Left ventricle myocardium inferior (tissue), 1 donor: ENCODE data around the gene HAUS8. TPM values are rescaled to one million over a fixed set of nuclear protein-coding genes. Genes with fewer than 3 reads are reported as not detected.
"Not testable (repeated sequence)": the region's sequence is repeated elsewhere in the genome, so short reads cannot be mapped to it uniquely, and the experiment has no call there.

Source experiments
- DNase-seq: peaks from one replicate; pipeline ENCODE4 v3.0.0-alpha.2; 2020
- H3K27ac ChIP-seq: fragments of 200-600 bp; replicated peaks from 2 replicates; pipeline ENCODE4 v1.8.0; 2021
- H3K27me3 ChIP-seq: fragments of 200-600 bp; 2 replicates; pipeline ENCODE4 v1.8.0; 2021; ENCODE audit warnings: low read depth
- H3K36me3 ChIP-seq: fragments of 200-600 bp; 2 replicates; pipeline ENCODE4 v1.8.0; 2021
- H3K4me1 ChIP-seq: fragments of 200-600 bp; 2 replicates; pipeline ENCODE4 v1.8.0; 2021
- H3K4me3 ChIP-seq: fragments of 200-600 bp; 2 replicates; pipeline ENCODE4 v1.8.0; 2021; ENCODE audit warnings: mild to moderate bottlenecking, moderate library complexity
- H3K9me3 ChIP-seq: fragments of 200-600 bp; replicated peaks from 2 replicates; pipeline ENCODE4 v1.8.0; 2021
- CTCF ChIP-seq: fragments of 200-600 bp; IDR thresholded peaks from 2 replicates; pipeline ENCODE4 v1.8.0; 2021; ENCODE audit warnings: antibody characterized with exemption, mild to moderate bottlenecking, borderline replicate concordance
- intact Hi-C: fragments of 100-400 bp; cut with micrococcal nuclease; formaldehyde crosslinking; loops from one replicate; pipeline ENCODE4 v1.11.0; 2022
- total RNA-seq: library from RNA; stranded (reverse); fragmentation: NEBNext Ultra II Directional; extraction: Animal tissue kit (Norgen Biotek cat#: 25700); gene quantifications from one replicate; pipeline ENCODE4 v1.2.1, GENCODE V29; 2021
- donor health status: DM: no; HTN: yes; CAD: no; lungs with severe emphysema.

The HAUS8 gene
- total RNA-seq, 1 donor from 2014 or later = 3.5 TPM

- intact Hi-C loops = no loop called here
- no peaks in the 10 kb centered on the region for H3K9me3 ChIP-seq
- no peak for TF ChIP-seq CTCF
- no peaks in the 10 kb centered on the region for H3K27me3 ChIP-seq
- peak overlapping the region; percentile 75 for H3K27ac ChIP-seq
- H3K36me3 ChIP-seq = peaks cover 27% of the 10 kb centered on the region
- H3K4me1 ChIP-seq = peaks cover 39% of the 10 kb centered on the region
- H3K4me3 ChIP-seq = no peak overlapping the region
- DNase-seq = peak; percentile 65
These were observed 32.5 kb upstream of the HAUS8 start for GRCh38 chr19:17107546-17108452.

- DNase-seq, H3K27me3 ChIP-seq, intact Hi-C loops, H3K9me3 ChIP-seq, H3K4me3 ChIP-seq, H3K27ac ChIP-seq: not testable (repeated sequence)
- Histone ChIP-seq H3K36me3 (peaks cover 35% of the 10 kb centered on the region), H3K4me1 (peaks cover 30% of the 10 kb centered on the region)
These were observed 31.7 kb upstream of the HAUS8 start for GRCh38 chr19:17106964-17107363.

DNA sequence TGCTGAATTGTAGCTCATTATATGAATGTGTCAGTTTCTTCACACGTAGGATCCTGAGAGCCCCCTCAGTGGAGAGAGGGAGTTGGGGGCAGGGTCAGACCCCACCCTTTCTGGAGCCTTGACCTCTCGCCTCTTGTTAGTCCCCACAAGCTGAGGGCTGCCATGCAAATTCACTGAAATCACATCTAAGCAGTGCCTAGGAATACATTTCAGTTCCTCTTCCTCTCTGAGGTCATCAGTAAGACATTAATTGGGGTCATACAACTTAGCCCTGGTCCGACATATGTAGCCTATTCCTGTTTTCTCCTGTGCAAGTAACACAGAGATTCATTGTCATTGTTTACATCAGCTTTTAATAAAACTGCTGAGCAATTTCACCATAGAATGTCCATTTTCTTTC, 30.3 kb upstream of the HAUS8 start:
- no peak for DNase-seq
- Histone ChIP-seq H3K27ac (no peak overlapping the region), H3K27me3 (no peaks in the 10 kb centered on the region), H3K9me3 (no peaks in the 10 kb centered on the region), H3K4me3 (no peak overlapping the region), H3K4me1 (peaks cover 28% of the 10 kb centered on the region), H3K36me3 (peaks cover 31% of the 10 kb centered on the region)
- no peak for TF ChIP-seq CTCF
- intact Hi-C loops = no loop called here

GRCh38 chr19:17104679-17105078, 29.4 kb upstream of the HAUS8 start:
- H3K36me3 ChIP-seq = peaks cover 31% of the 10 kb centered on the region
- intact Hi-C loops = no loop called here

GRCh38 chr19:17103177-17103576, 27.9 kb upstream of the HAUS8 start:
- no peak overlapping the region for H3K4me3 ChIP-seq
- no peaks in the 10 kb centered on the region for H3K27me3 ChIP-seq
- peaks cover 17% of the 10 kb centered on the region for H3K4me1 ChIP-seq
- intact Hi-C loops = no loop called here
- H3K9me3 ChIP-seq = no peaks in the 10 kb centered on the region
- no peak overlapping the region for H3K27ac ChIP-seq
- no peak for DNase-seq
- TF ChIP-seq CTCF = peak; percentile 45
- H3K36me3 ChIP-seq = peaks cover 31% of the 10 kb centered on the region

More at GRCh38 chr19:17104679-17105078, 29.4 kb upstream of the HAUS8 start:
- no peaks in the 10 kb centered on the region for H3K9me3 ChIP-seq
- no peak for DNase-seq
- H3K27me3 ChIP-seq = no peaks in the 10 kb centered on the region
- no peak for TF ChIP-seq CTCF
- no peak overlapping the region for H3K27ac ChIP-seq
- peaks cover 28% of the 10 kb centered on the region for H3K4me1 ChIP-seq
- H3K4me3 ChIP-seq = no peak overlapping the region
